Left kidney (tissue), 8 donors: ENCODE measurements around the gene GNAT1. TPM values are rescaled to one million over a fixed set of nuclear protein-coding genes. Genes with fewer than 3 reads are reported as not detected.

ENCODE experiments used
- DNase-seq: peaks from one replicate; pipeline ENCODE4 v3.0.0-alpha.2; 2013
- long read RNA-seq, 8 donors: transcript quantifications; one replicate each; lab custom pipeline, GENCODE V29; 2026
- polyA plus RNA-seq: library from polyadenylated mRNA; unstranded; fragments of 120-200 nt; gene quantifications from one replicate; pipeline ENCODE4 v1.2.1, GENCODE V29; 2013; ENCODE audit not compliant: insufficient read length

GNAT1 gene
- not detected for polyA plus RNA-seq
- long read RNA-seq, donor 1 = 0 reads
- long read RNA-seq, donor 2 = 0 reads
- long read RNA-seq, donor 3 = 0 reads
- long read RNA-seq, donor 4 = 0 reads
- long read RNA-seq, donor 5 = 0 reads
- long read RNA-seq, donor 6 = 0 reads
- long read RNA-seq, donor 7 = 0 reads
- long read RNA-seq, donor 8 = 0 reads

- DNase-seq = no peak
These were observed at the start of gene GNAT1 for GRCh38 chr3:50190936-50191660. Gene GNAT1, plus strand, starts transcription at chr3:50191610. Its CDS starts 116 bp downstream, at chr3:50191726.

GRCh38 chr3:50146316-50146901 lies 45.0 kb upstream of the GNAT1 start:
- no peak for DNase-seq

- DNase-seq = no peak
These were observed 44.4 kb upstream of the GNAT1 start for GRCh38 chr3:50147016-50147415.

GRCh38 chr3:50147447-50147846 lies 44.0 kb upstream of the GNAT1 start:
- no peak for DNase-seq

- no peak for DNase-seq
These were observed 43.5 kb upstream of the GNAT1 start for GRCh38 chr3:50147861-50148260.

- DNase-seq = no peak
These were observed 41.0 kb upstream of the GNAT1 start for GRCh38 chr3:50150404-50150750.

- peak; percentile 90 for DNase-seq
These were observed 40.3 kb upstream of the GNAT1 start for GRCh38 chr3:50150863-50151686.

GRCh38 chr3:50151728-50152127 lies 39.7 kb upstream of the GNAT1 start:
- DNase-seq = no peak

GRCh38 chr3:50153782-50154475 lies 37.5 kb upstream of the GNAT1 start:
- no peak for DNase-seq

GRCh38 chr3:50154476-50154839 lies 37.0 kb upstream of the GNAT1 start:
- no peak for DNase-seq

GRCh38 chr3:50154840-50155490 lies 36.4 kb upstream of the GNAT1 start, which contains the start of gene SEMA3F:
Gene SEMA3F, plus strand, starts transcription at chr3:50155324. Its CDS starts 4,299 bp downstream, at chr3:50159623.
- no peak for DNase-seq

- no peak for DNase-seq
These were observed 35.9 kb upstream of the GNAT1 start for GRCh38 chr3:50155491-50155878.

- no peak for DNase-seq
These were observed 35.5 kb upstream of the GNAT1 start for GRCh38 chr3:50155891-50156290.

- no peak for DNase-seq
These were observed 34.6 kb upstream of the GNAT1 start for GRCh38 chr3:50156549-50157493.

GRCh38 chr3:50157827-50158529 lies 33.4 kb upstream of the GNAT1 start:
- DNase-seq = no peak

GRCh38 chr3:50158530-50159146 lies 32.8 kb upstream of the GNAT1 start:
- no peak for DNase-seq

GRCh38 chr3:50160561-50160983 lies 30.8 kb upstream of the GNAT1 start:
- no peak for DNase-seq

- DNase-seq = no peak
These were observed 30.1 kb upstream of the GNAT1 start for GRCh38 chr3:50161320-50161719.
